OCI-M1 (cell line): ENCODE results near the gene HECW1.
A peak's percentile ranks its signal among the peaks of the same experiment; 100 is the strongest.
"Not testable (repeated sequence)": the region's sequence is repeated elsewhere in the genome, so short reads cannot be mapped to it uniquely, and the experiment has no call there.

ENCODE experiments used
- DNase-seq: peaks from one replicate; lab custom pipeline; 2025; lab: John Stamatoyannopoulos, UW

HECW1 gene

GRCh38 chr7:43112941-43113621 is 634 bp downstream of the HECW1 start:
- no peak for DNase-seq

GRCh38 chr7:43113622-43114457 is 1.4 kb downstream of the HECW1 start:
- no peak for DNase-seq

- DNase-seq = no peak
Observed at GRCh38 chr7:43114458-43114780, 2.0 kb downstream of the HECW1 start.

GRCh38 chr7:43116451-43116850 is 4.0 kb downstream of the HECW1 start:
- no peak for DNase-seq

- DNase-seq = peak; percentile 1
Observed at GRCh38 chr7:43117095-43117494, 4.6 kb downstream of the HECW1 start.

GRCh38 chr7:43117861-43118260 is 5.4 kb downstream of the HECW1 start:
- no peak for DNase-seq

GRCh38 chr7:43118313-43118712 is 5.9 kb downstream of the HECW1 start:
- DNase-seq = peak; percentile 2

- DNase-seq = no peak
Observed at GRCh38 chr7:43119371-43120075, 7.1 kb downstream of the HECW1 start.

GRCh38 chr7:43121973-43122372 is 9.5 kb downstream of the HECW1 start:
- DNase-seq = no peak

GRCh38 chr7:43123457-43123856 is 11.0 kb downstream of the HECW1 start:
- DNase-seq = no peak

GRCh38 chr7:43124388-43124787 is 11.9 kb downstream of the HECW1 start:
- DNase-seq = no peak

- no peak for DNase-seq
Observed at GRCh38 chr7:43130347-43130746, 17.9 kb downstream of the HECW1 start.

GRCh38 chr7:43135129-43135528 is 22.7 kb downstream of the HECW1 start:
- DNase-seq = no peak

GRCh38 chr7:43136064-43136463 is 23.6 kb downstream of the HECW1 start:
- DNase-seq = no peak

GRCh38 chr7:43137121-43137744 is 24.8 kb downstream of the HECW1 start:
- DNase-seq = not testable (repeated sequence)

- DNase-seq = no peak
Observed at GRCh38 chr7:43137811-43138210, 25.4 kb downstream of the HECW1 start.

- no peak for DNase-seq
Observed at GRCh38 chr7:43138710-43139109, 26.3 kb downstream of the HECW1 start.

- no peak for DNase-seq
Observed at GRCh38 chr7:43139137-43139536, 26.7 kb downstream of the HECW1 start.

GRCh38 chr7:43140186-43140585 is 27.7 kb downstream of the HECW1 start:
- no peak for DNase-seq

- DNase-seq = no peak
Observed at GRCh38 chr7:43141091-43141490, 28.6 kb downstream of the HECW1 start.

- DNase-seq = no peak
Observed at GRCh38 chr7:43142703-43143102, 30.3 kb downstream of the HECW1 start.

GRCh38 chr7:43143918-43144589 is 31.6 kb downstream of the HECW1 start:
- DNase-seq = no peak
